Thoracic aorta (tissue), 2 donors: Measurements from ENCODE around the gene CMTM4. TPM values are rescaled to one million over a fixed set of nuclear protein-coding genes. Genes with fewer than 3 reads are reported as not detected.

ENCODE experiments used
- ATAC-seq: fragments of 150-250 bp; one replicate; pipeline ENCODE4 v1.8.0; 2017; ENCODE audit warnings: low read depth; ENCODE audit not compliant: insufficient number of reproducible peaks, low FRiP score
- DNase-seq: peaks from one replicate; pipeline ENCODE4 v3.0.0-alpha.2; 2020; ENCODE audit warnings: low spot score
- H3K27ac ChIP-seq, 2 donors: fragments of 200-600 bp; sonication (generic); 1 replicate in 1 of 2; 2 replicates in 1 of 2; pipeline ENCODE4 v1.5.1; 2016; ENCODE audit warnings: mild to moderate bottlenecking in 2 of 2, moderate library complexity in 2 of 2
- H3K27me3 ChIP-seq: fragments of 200-600 bp; sonication (generic); replicated peaks from 2 replicates; pipeline ENCODE4 v1.6.0; 2016; ENCODE audit warnings: mild to moderate bottlenecking; ENCODE audit not compliant: insufficient read depth
- H3K36me3 ChIP-seq: fragments of 200-600 bp; sonication (generic); one replicate; pipeline ENCODE4 v1.5.1; 2016
- H3K4me1 ChIP-seq, 2 donors: fragments of 200-600 bp; sonication (generic); 1 replicate in 1 of 2; 2 replicates in 1 of 2; pipeline versions ENCODE4 v1.5.1 to v1.6.0; 2016; ENCODE audit warnings: low read depth in 2 of 2, mild to moderate bottlenecking in 1 of 2; ENCODE audit not compliant: control insufficient read depth in 1 of 2
- H3K4me3 ChIP-seq: fragments of 200-600 bp; sonication (generic); 2 replicates; pipeline ENCODE4 v1.5.1; 2016; ENCODE audit warnings: mild to moderate bottlenecking
- H3K9me3 ChIP-seq: fragments of 200-600 bp; sonication (generic); 2 replicates; pipeline ENCODE4 v1.5.1; 2016
- total RNA-seq, 2 donors: library from RNA; depleted of rRNA; stranded (reverse); fragments of >200 nt; gene quantifications; one replicate each; pipeline versions ENCODE4 v1.1.0 to v1.2.3, GENCODE V29; 2016
- TF ChIP-seq, protein P1 (sequence below): fragments of 200-600 bp; sonication (generic); IDR thresholded peaks from one replicate; pipeline ENCODE4 v1.5.1; 2019; ENCODE audit warnings: antibody characterized with exemption

CMTM4 gene
- total RNA-seq, 2 donors from 2014 or later = 12.0 to 25.7 TPM

DNA sequence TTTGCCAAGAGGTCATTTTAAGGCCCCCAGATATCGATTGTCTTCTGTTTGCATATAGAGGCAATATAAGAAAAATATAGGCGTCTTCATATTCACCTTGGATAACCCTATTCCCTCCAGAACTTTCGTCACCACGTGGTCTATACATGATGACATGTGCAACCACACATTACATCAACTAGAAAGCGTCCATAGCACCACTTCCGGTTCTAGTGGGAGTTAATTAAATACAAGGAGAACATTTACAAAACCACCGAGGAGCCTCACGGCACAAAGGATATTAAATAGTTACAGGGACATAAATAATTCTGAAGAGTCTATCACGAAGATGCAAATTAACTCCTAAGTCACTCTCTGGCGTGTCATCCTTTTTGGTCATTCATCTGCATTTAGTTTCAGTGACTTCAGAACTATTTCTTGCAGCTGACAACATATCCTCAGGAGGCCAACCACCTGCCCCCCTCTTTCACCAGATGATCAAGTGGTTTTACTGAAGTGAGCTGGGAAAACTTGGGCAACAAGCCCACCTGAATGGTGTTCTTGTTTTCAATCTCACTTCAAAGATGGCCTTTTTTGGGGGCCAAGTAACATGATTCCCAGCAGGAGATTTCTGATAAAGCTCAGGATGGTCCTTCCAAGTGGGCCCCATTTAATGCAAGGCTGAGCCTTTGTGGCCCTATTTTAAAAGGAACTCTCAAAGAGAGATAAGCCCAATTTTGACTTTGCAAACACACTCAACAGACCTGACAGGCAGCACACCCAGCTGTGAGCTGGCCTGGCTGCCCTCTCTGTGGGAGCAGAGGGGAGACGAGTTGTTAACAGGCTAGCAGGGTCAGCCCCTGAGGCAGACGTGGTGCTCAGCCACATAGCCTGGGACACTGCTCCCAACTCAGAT is 76.8 kb downstream of the CMTM4 start:
- Histone ChIP-seq H3K9me3 (no peaks in the 10 kb centered on the region), H3K27me3 (no peaks in the 10 kb centered on the region), H3K4me1 (peaks cover 11 to 17% of the 10 kb centered on the region in 2 donors), H3K36me3 (no peaks in the 10 kb centered on the region), H3K4me3 (no peak overlapping the region), H3K27ac (no peak overlapping the region)
- TF ChIP-seq, protein P1, sequence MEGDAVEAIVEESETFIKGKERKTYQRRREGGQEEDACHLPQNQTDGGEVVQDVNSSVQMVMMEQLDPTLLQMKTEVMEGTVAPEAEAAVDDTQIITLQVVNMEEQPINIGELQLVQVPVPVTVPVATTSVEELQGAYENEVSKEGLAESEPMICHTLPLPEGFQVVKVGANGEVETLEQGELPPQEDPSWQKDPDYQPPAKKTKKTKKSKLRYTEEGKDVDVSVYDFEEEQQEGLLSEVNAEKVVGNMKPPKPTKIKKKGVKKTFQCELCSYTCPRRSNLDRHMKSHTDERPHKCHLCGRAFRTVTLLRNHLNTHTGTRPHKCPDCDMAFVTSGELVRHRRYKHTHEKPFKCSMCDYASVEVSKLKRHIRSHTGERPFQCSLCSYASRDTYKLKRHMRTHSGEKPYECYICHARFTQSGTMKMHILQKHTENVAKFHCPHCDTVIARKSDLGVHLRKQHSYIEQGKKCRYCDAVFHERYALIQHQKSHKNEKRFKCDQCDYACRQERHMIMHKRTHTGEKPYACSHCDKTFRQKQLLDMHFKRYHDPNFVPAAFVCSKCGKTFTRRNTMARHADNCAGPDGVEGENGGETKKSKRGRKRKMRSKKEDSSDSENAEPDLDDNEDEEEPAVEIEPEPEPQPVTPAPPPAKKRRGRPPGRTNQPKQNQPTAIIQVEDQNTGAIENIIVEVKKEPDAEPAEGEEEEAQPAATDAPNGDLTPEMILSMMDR = no peak
- DNase-seq (no peak), ATAC-seq (no peak)

DNA sequence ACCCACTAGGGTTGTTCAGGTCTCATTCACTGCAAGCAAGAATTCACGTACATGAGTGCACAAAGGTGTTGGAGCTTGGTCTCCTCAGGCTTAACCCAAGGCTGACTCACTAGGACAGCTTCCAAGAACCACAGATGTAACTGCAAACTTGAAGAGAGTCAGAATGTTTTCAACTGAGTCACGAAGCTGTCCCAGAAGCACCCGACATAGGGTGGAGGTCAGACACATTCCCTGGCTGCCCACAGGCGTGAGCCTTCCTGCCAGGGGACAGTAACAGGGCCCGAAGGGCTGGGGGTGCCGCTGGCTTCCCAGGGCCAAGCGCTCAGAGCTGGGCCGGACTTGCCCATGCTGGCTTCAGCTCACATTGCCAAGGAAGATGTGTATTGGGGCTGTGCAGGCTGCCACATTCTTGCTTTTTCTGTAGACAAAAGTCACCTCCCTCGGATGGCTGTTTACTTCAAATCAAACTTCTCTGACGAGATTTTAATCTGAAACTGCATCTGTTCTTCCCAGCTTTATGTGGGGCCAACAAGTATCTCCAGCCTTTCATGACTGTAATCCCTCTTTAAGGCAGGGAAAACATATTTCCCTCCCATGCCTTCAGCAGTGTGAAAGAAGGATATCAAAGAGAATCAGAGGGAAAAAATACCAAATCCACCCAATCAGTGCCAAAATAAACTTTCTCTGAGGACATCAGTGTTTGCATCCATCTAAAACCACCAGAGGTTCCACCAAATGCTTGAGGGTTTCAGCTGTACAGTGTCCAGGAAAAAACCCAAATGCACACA is 77.8 kb downstream of the CMTM4 start:
- ATAC-seq (peak; percentile 58), DNase-seq (peak; percentile 31)
- Histone ChIP-seq H3K27me3 (no peaks in the 10 kb centered on the region), H3K9me3 (no peaks in the 10 kb centered on the region), H3K4me3 (no peak overlapping the region), H3K36me3 (no peaks in the 10 kb centered on the region), H3K27ac (peak overlapping the region; percentile 25 to 53), H3K4me1 (peaks cover 11 to 17% of the 10 kb centered on the region in 2 donors)
- TF ChIP-seq, protein P1 = no peak

DNA sequence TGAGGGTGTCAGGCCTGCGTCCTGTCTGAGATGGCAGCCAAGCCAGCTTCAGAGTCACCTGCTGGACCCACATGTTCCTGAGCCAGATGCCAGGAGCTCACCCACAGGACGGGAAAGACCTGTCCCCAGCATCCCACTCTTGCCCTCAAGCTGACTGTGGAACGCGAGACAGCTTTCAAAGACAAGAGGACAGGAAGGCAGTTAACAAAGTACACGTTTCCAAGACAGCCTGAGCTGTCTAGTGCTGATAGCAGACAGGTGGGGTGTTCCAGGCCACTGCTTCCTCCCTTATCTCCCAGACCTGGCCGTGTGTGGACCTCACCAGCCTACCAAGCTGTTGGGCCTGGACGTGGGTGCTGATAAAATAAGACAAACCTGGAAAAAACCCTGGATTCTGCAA is 78.8 kb downstream of the CMTM4 start:
- H3K27ac ChIP-seq = no peak overlapping the region
- peaks cover 11 to 17% of the 10 kb centered on the region in 2 donors for H3K4me1 ChIP-seq
- H3K27me3 ChIP-seq = no peaks in the 10 kb centered on the region
- no peak for DNase-seq
- TF ChIP-seq, protein P1 = no peak
- no peak for ATAC-seq
- H3K4me3 ChIP-seq = no peak overlapping the region
- H3K36me3 ChIP-seq = no peaks in the 10 kb centered on the region
- H3K9me3 ChIP-seq = no peaks in the 10 kb centered on the region

DNA sequence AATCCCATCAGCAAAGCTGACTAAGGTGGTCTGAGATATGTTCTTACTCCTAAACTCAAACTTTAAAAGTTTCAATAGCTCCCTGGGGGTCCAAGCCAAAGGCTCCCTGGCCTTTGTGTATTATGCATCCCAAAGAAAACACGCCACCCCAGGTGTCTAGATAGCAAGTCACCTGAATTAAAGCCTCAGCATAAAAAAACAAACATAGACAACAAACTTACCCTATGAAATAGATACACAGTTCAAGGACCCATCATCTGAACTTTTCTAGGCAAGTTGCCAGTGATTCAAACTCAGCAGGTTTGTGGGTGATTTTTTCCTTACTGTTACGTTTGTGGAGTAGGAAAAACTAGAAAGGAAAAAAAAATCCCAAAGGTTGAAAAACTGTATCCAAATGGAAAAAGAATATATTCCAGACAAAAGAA is 79.5 kb downstream of the CMTM4 start:
- Histone ChIP-seq H3K4me3 (no peak overlapping the region), H3K27me3 (no peaks in the 10 kb centered on the region), H3K36me3 (peaks cover under 1% of the 10 kb centered on the region), H3K4me1 (peaks cover 11 to 17% of the 10 kb centered on the region in 2 donors), H3K27ac (no peak overlapping the region), H3K9me3 (no peaks in the 10 kb centered on the region)
- ATAC-seq (no peak), DNase-seq (no peak)
- TF ChIP-seq, protein P1 = no peak

DNA sequence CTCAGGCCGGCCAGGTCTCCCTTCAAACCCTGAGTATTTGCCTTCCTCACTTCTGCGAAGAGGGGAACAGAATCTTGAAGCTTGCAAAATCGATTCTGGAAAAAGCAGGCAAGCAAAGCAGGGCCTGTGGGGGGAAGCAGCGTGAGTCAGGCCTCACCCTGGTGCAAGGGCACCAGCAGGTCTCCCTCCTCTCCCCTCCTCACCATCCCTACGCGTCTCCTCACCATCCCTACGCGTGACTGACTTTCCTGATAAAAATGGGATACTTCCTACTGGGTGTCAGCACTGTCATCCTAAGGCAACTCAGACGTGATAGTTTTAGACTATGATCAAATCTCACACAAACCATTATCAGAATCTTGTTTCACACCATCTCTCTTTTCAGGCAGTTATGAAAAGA is 80.0 kb downstream of the CMTM4 start:
- H3K27ac ChIP-seq = no peak overlapping the region
- H3K9me3 ChIP-seq = no peaks in the 10 kb centered on the region
- peaks cover 11 to 17% of the 10 kb centered on the region in 2 donors for H3K4me1 ChIP-seq
- no peaks in the 10 kb centered on the region for H3K27me3 ChIP-seq
- no peak for ATAC-seq
- TF ChIP-seq, protein P1 = no peak
- DNase-seq = no peak
- H3K36me3 ChIP-seq = peaks cover 2% of the 10 kb centered on the region
- no peak overlapping the region for H3K4me3 ChIP-seq
